Type B pancreatic cell (in vitro differentiated cells): ENCODE data around the gene ZFP36. TPM values are rescaled to one million over a fixed set of nuclear protein-coding genes. Genes with fewer than 3 reads are reported as not detected.

Source experiments
- DNase-seq: peaks from one replicate; pipeline ENCODE4 v3.0.0; 2021; ENCODE audit warnings: mixed read lengths; ENCODE audit not compliant: unreplicated experiment; ENCODE audit errors: extremely low spot score
- H3K27ac Mint-ChIP-seq: 2 replicates; pipeline ENCODE4 v1.8.0; 2021; ENCODE audit warnings: mild to moderate bottlenecking, mixed read lengths
- H3K27me3 Mint-ChIP-seq: 2 replicates; pipeline ENCODE4 v1.8.0; 2021; ENCODE audit warnings: mixed read lengths
- H3K36me3 Mint-ChIP-seq: 2 replicates; pipeline ENCODE4 v1.8.0; 2021; ENCODE audit warnings: mixed read lengths
- H3K4me1 Mint-ChIP-seq: one replicate; pipeline ENCODE4 v1.8.0; 2021; ENCODE audit warnings: mixed read lengths; ENCODE audit not compliant: unreplicated experiment
- H3K4me3 Mint-ChIP-seq: 2 replicates; pipeline ENCODE4 v1.8.0; 2021; ENCODE audit warnings: mild to moderate bottlenecking, mixed read lengths
- H3K9me3 Mint-ChIP-seq: 2 replicates; pipeline ENCODE4 v1.8.0; 2021; ENCODE audit warnings: mixed read lengths
- CTCF ChIP-seq: fragments of 200-600 bp; sonication (generic); conservative IDR thresholded peaks from 2 replicates; pipeline ENCODE4 v1.5.0; 2021; ENCODE audit warnings: antibody characterized with exemption, mild to moderate bottlenecking
- total RNA-seq: library from RNA; stranded (reverse); gene quantifications from 2 replicates; pipeline ENCODE4 v1.2.1, GENCODE V29; 2021; ENCODE audit warnings: low replicate concordance

Gene ZFP36
- total RNA-seq, 1 donor from 2014 or later, result 36.0 TPM

- H3K4me1 Mint-ChIP-seq, result peaks cover 18% of the 10 kb centered on the region
- DNase-seq, result no peak
- H3K9me3 Mint-ChIP-seq, result no peaks in the 10 kb centered on the region
- H3K27me3 Mint-ChIP-seq, result no peaks in the 10 kb centered on the region
- TF ChIP-seq CTCF, result no peak
- H3K4me3 Mint-ChIP-seq, result peak overlapping the region; percentile 42
- peaks cover 12% of the 10 kb centered on the region for H3K36me3 Mint-ChIP-seq
- H3K27ac Mint-ChIP-seq, result peak overlapping the region; percentile 11
These were observed 18.0 kb upstream of the ZFP36 start for GRCh38 chr19:39388657-39389056.

GRCh38 chr19:39389631-39390414 lies 16.8 kb upstream of the ZFP36 start:
- Mint-ChIP-seq H3K27me3 (no peaks in the 10 kb centered on the region), H3K4me3 (peak overlapping the region; percentile 97), H3K4me1 (peaks cover 18% of the 10 kb centered on the region), H3K36me3 (peaks cover 12% of the 10 kb centered on the region), H3K9me3 (no peaks in the 10 kb centered on the region), H3K27ac (peak overlapping the region; percentile 97)
- TF ChIP-seq CTCF, result no peak
- DNase-seq, result no peak

- H3K4me1 Mint-ChIP-seq, result peaks cover 18% of the 10 kb centered on the region
- peak overlapping the region; percentile 97 for H3K27ac Mint-ChIP-seq
- TF ChIP-seq CTCF, result no peak
- no peaks in the 10 kb centered on the region for H3K27me3 Mint-ChIP-seq
- H3K9me3 Mint-ChIP-seq, result no peaks in the 10 kb centered on the region
- H3K4me3 Mint-ChIP-seq, result peak overlapping the region; percentile 97
- DNase-seq, result no peak
- H3K36me3 Mint-ChIP-seq, result peaks cover 15% of the 10 kb centered on the region
These were observed 16.2 kb upstream of the ZFP36 start for GRCh38 chr19:39390451-39390750.

- Mint-ChIP-seq H3K4me1 (peaks cover 18% of the 10 kb centered on the region), H3K27ac (peak within 1 kb of the TSS; percentile 97), H3K27me3 (no peaks in the 10 kb centered on the region), H3K9me3 (no peaks in the 10 kb centered on the region), H3K36me3 (peaks cover 15% of the 10 kb centered on the region), H3K4me3 (peak within 1 kb of the TSS; percentile 97)
- no peak for TF ChIP-seq CTCF
- DNase-seq, result peak; percentile 94
These were observed 15.8 kb upstream of the ZFP36 start, which contains the start of the genes MED29 and PAF1 for GRCh38 chr19:39390751-39391437. TSS of gene MED29 (plus strand) at chr19:39391378. CDS start at chr19:39391423, 45 bp downstream. TSS of gene PAF1 (minus strand) at chr19:39391106. CDS start at chr19:39390864, 242 bp downstream.

- peak; percentile 90 for DNase-seq
- peaks cover 33% of the 10 kb centered on the region for H3K4me1 Mint-ChIP-seq
- H3K36me3 Mint-ChIP-seq, result peaks cover 3% of the 10 kb centered on the region
- no peaks in the 10 kb centered on the region for H3K27me3 Mint-ChIP-seq
- peak; percentile 96 for TF ChIP-seq CTCF
- peak overlapping the region; percentile 20 for H3K4me3 Mint-ChIP-seq
- no peaks in the 10 kb centered on the region for H3K9me3 Mint-ChIP-seq
- H3K27ac Mint-ChIP-seq, result peak overlapping the region; percentile 90
These were observed 9.0 kb upstream of the ZFP36 start for GRCh38 chr19:39397360-39398296.
